H1 (cell line): Measurements from ENCODE around the gene RPUSD2. TPM values are rescaled to one million over a fixed set of nuclear protein-coding genes. Genes with fewer than 3 reads are reported as not detected.

Experiments used
- CTCF ChIA-PET: fragments of 300-600 bp; sonication (Branson Sonifier 250); formaldehyde crosslinking; loops from one replicate; lab custom pipeline; 2021; ENCODE audit not compliant: partially characterized antibody; lab: Charles Lee
- POLR2A ChIA-PET: fragments of 300-600 bp; sonication (Branson Sonifier 250); formaldehyde crosslinking; loops from one replicate; lab custom pipeline; 2021; ENCODE audit warnings: inconsistent platforms; ENCODE audit not compliant: partially characterized antibody; lab: Charles Lee
- DNase-seq, 2 experiments: peaks; one replicate each; pipeline versions ENCODE4 v3.0.0 to v3.0.0-alpha.2; 2010 to 2022; ENCODE audit warnings: low spot score in 2 of 2, low read depth in 1 of 2, mixed read lengths in 1 of 2
- FAIRE-seq: peaks from 2 replicates; lab custom pipeline; 2011; peaks lifted over from hg19 to GRCh38; lab: Jason Lieb, UNC
- H2AFZ ChIP-seq: 2 replicates; pipeline ENCODE4 v1.8.1; 2012; ENCODE audit warnings: low read length, inconsistent platforms
- H2AK5ac ChIP-seq: 2 replicates; pipeline ENCODE4 v1.6.1; 2013; ENCODE audit warnings: low read depth, low read length
- H2BK120ac ChIP-seq: replicated peaks from 2 replicates; pipeline ENCODE3; 2013; ENCODE audit warnings: low read depth, low read length, inconsistent platforms
- H2BK12ac ChIP-seq: 2 replicates; pipeline ENCODE4 v1.6.1; 2013; ENCODE audit warnings: low read depth, low read length
- H2BK15ac ChIP-seq: 2 replicates; pipeline ENCODE4 v1.6.1; 2013; ENCODE audit warnings: low read length
- H2BK20ac ChIP-seq: 2 replicates; pipeline ENCODE4 v1.6.1; 2013; ENCODE audit warnings: low read length
- H2BK5ac ChIP-seq: 2 replicates; pipeline ENCODE4 v1.6.1; 2013; ENCODE audit warnings: low read depth, low read length
- H3K14ac ChIP-seq: 2 replicates; pipeline ENCODE4 v1.6.1; 2013; ENCODE audit warnings: inconsistent platforms; ENCODE audit not compliant: insufficient read length
- H3K18ac ChIP-seq: 2 replicates; pipeline ENCODE4 v1.6.1; 2013; ENCODE audit warnings: low read length; ENCODE audit errors: extremely low read depth
- H3K23ac ChIP-seq: 2 replicates; pipeline ENCODE4 v1.6.1; 2013; ENCODE audit warnings: inconsistent platforms; ENCODE audit not compliant: insufficient read length
- H3K23me2 ChIP-seq: 2 replicates; pipeline ENCODE4 v1.6.1; 2013; ENCODE audit warnings: low read depth, low read length
- H3K27ac ChIP-seq: 2 replicates; pipeline ENCODE4 v1.6.1; 2011; ENCODE audit warnings: low read depth, low read length, inconsistent platforms
- H3K27me3 ChIP-seq, 4 experiments: replicated peaks in 1 of 4; 1 replicate in 1 of 4; 2 replicates in 3 of 4; pipeline versions ENCODE4 v1.6.1 to v1.8.1; 2011 to 2013; ENCODE audit warnings: low read length in 3 of 4, mild to moderate bottlenecking in 3 of 4, inconsistent platforms in 2 of 4, mixed read lengths in 2 of 4, moderate library complexity in 1 of 4; ENCODE audit not compliant: control insufficient read depth in 3 of 4, insufficient read depth in 3 of 4; ENCODE audit errors: extremely low read depth in 1 of 4
- H3K36me3 ChIP-seq, 4 experiments: 2 replicates each; pipeline versions ENCODE4 v1.6.1 to v1.8.1; 2011 to 2013; ENCODE audit warnings: mild to moderate bottlenecking in 4 of 4, low read length in 3 of 4, moderate library complexity in 2 of 4, control low read depth in 1 of 4, inconsistent platforms in 1 of 4; ENCODE audit not compliant: insufficient read depth in 4 of 4, control insufficient read depth in 2 of 4
- H3K4ac ChIP-seq: replicated peaks from 2 replicates; pipeline ENCODE3; 2013; ENCODE audit warnings: low read length, low read depth, mixed read lengths, inconsistent platforms; ENCODE audit not compliant: insufficient read length
- H3K4me1 ChIP-seq, 4 experiments: replicated peaks in 1 of 4; 1 replicate in 1 of 4; 2 replicates in 3 of 4; pipeline versions ENCODE4 v1.6.1 to v1.8.1; 2011 to 2013; ENCODE audit warnings: low read length in 3 of 4, inconsistent platforms in 2 of 4, mixed read lengths in 1 of 4; ENCODE audit not compliant: insufficient read depth in 4 of 4, control insufficient read depth in 3 of 4
- H3K4me2 ChIP-seq, 2 experiments: 2 replicates each; pipeline versions ENCODE4 v1.6.1 to v1.8.1; 2011 to 2013; ENCODE audit warnings: low read depth in 2 of 2, low read length in 2 of 2, control low read depth in 1 of 2, inconsistent platforms in 1 of 2, mild to moderate bottlenecking in 1 of 2; ENCODE audit not compliant: insufficient read depth in 1 of 2
- H3K4me3 ChIP-seq, 4 experiments: fragments of 200-600, 300-600 bp in 1 of 4; sonication (generic), shearing (Covaris generic), sonication (Bioruptor Twin) in 1 of 4; 2 replicates each; pipeline versions ENCODE4 v1.5.1 to v1.8.1; 2011 to 2016; ENCODE audit warnings: low read length in 4 of 4, low read depth in 3 of 4, control low read depth in 2 of 4, inconsistent platforms in 2 of 4, mild to moderate bottlenecking in 2 of 4, mixed read lengths in 1 of 4, moderate library complexity in 1 of 4; ENCODE audit not compliant: insufficient read depth in 2 of 4; ENCODE audit errors: extremely low read depth in 1 of 4
- H3K56ac ChIP-seq: replicated peaks from 2 replicates; pipeline ENCODE3; 2013; ENCODE audit warnings: low read depth, mild to moderate bottlenecking, mixed read lengths, low read length, inconsistent platforms; ENCODE audit not compliant: insufficient read length
- H3K79me1 ChIP-seq: 2 replicates; pipeline ENCODE4 v1.6.1; 2013; ENCODE audit warnings: low read depth, low read length, control low read depth
- H3K79me2 ChIP-seq, 2 experiments: 2 replicates each; pipeline versions ENCODE4 v1.6.1 to v1.8.1; 2012 to 2013; ENCODE audit warnings: low read length in 2 of 2, mild to moderate bottlenecking in 2 of 2, inconsistent platforms in 1 of 2; ENCODE audit not compliant: insufficient read depth in 2 of 2, control insufficient read depth in 1 of 2
- H3K9ac ChIP-seq, 4 experiments: replicated peaks in 1 of 4; 1 replicate in 1 of 4; 2 replicates in 3 of 4; pipeline versions ENCODE4 v1.6.1 to v1.8.1; 2011 to 2013; ENCODE audit warnings: low read depth in 3 of 4, low read length in 3 of 4, control low read depth in 2 of 4, mild to moderate bottlenecking in 2 of 4, moderate library complexity in 2 of 4, inconsistent platforms in 1 of 4; ENCODE audit errors: extremely low read depth in 1 of 4
- H3K9me3 ChIP-seq, 2 experiments: 2 replicates each; pipeline versions ENCODE4 v1.6.1 to v1.8.1; 2012 to 2013; ENCODE audit warnings: mild to moderate bottlenecking in 2 of 2, moderate library complexity in 2 of 2, control low read depth in 1 of 2, inconsistent platforms in 1 of 2, low read depth in 1 of 2, low read length in 1 of 2, mixed read lengths in 1 of 2; ENCODE audit not compliant: insufficient read depth in 2 of 2
- H4K20me1 ChIP-seq, 2 experiments: replicated peaks in 1 of 2; 2 replicates each; pipeline versions ENCODE3 to v1.8.1; 2011 to 2013; ENCODE audit warnings: inconsistent platforms in 2 of 2, low read length in 2 of 2, mild to moderate bottlenecking in 1 of 2; ENCODE audit not compliant: insufficient read depth in 2 of 2, control insufficient read depth in 1 of 2
- H4K5ac ChIP-seq: 2 replicates; pipeline ENCODE4 v1.6.1; 2013; ENCODE audit warnings: low read length, low read depth, mixed read lengths, inconsistent platforms; ENCODE audit not compliant: insufficient read length
- H4K8ac ChIP-seq: 2 replicates; pipeline ENCODE4 v1.8.0; 2013; ENCODE audit warnings: mild to moderate bottlenecking, moderate library complexity, low read length, inconsistent platforms; ENCODE audit not compliant: insufficient read depth; ENCODE audit errors: extremely low read depth
- H4K91ac ChIP-seq: replicated peaks from 2 replicates; pipeline ENCODE3; 2013; ENCODE audit warnings: low read length, mixed read lengths, inconsistent platforms; ENCODE audit not compliant: insufficient read length
- NANOG ChIP-seq: IDR thresholded peaks from 2 replicates; pipeline ENCODE4 v1.6.1; 2011; ENCODE audit warnings: low read length, low read depth, mild to moderate bottlenecking, inconsistent platforms; ENCODE audit not compliant: insufficient read depth, poor library complexity, severe bottlenecking
- POLR2A ChIP-seq, 2 experiments: IDR thresholded peaks; 1 replicate in 1 of 2; 2 replicates in 1 of 2; pipeline ENCODE4 v1.6.1; 2011; ENCODE audit warnings: low read depth in 2 of 2, low read length in 2 of 2, mild to moderate bottlenecking in 2 of 2; ENCODE audit errors: control extremely low read depth in 1 of 2
- RXRA ChIP-seq: IDR thresholded peaks from 2 replicates; pipeline ENCODE4 v1.6.1; 2011; ENCODE audit warnings: low read depth, mild to moderate bottlenecking, low read length, moderate library complexity; ENCODE audit not compliant: insufficient read depth
- TCF12 ChIP-seq: IDR thresholded peaks from 2 replicates; pipeline ENCODE4 v1.6.1; 2011; ENCODE audit warnings: low read depth, mild to moderate bottlenecking, low read length
- WGBS, 2 experiments: shearing (Covaris generic) in 1 of 2; methylation state at CpG; one replicate each; pipeline versions ENCODE4 v1.1.6 to v1.1.7; 2013 to 2015; ENCODE audit warnings: low lambda C conversion rate in 2 of 2, mixed read lengths in 2 of 2, inconsistent platforms in 1 of 2, low coverage in 1 of 2, missing lambda C conversion rate in 1 of 2; ENCODE audit not compliant: insufficient replicate concordance in 2 of 2, insufficient coverage in 1 of 2, insufficient read length in 1 of 2; ENCODE audit errors: extremely low coverage in 1 of 2, missing lambda C conversion rate in 1 of 2; 5-methylcytosine and 5-hydroxymethylcytosine counted together
- polyA plus RNA-seq, 7 experiments: library from polyadenylated mRNA; depleted of rRNA in 3 of 7; stranded (reverse) in 5 of 7; unstranded in 2 of 7; fragments of >200 nt in 5 of 7; fragments of 200-250 nt in 2 of 7; gene quantifications; 1 replicate in 5 of 7; 2 replicates in 1 of 7; 4 replicates in 1 of 7; pipeline versions ENCODE4 v1.2.1 to v1.2.3, GENCODE V29; 2011 to 2013; ENCODE audit warnings: missing spikeins in 2 of 7, mixed read lengths in 2 of 7
- total RNA-seq: library from RNA; stranded (reverse); fragmentation: NEBNext Ultra II Directional; extraction: Animal tissue kit (Norgen Biotek cat#: 25700); gene quantifications from 2 replicates; pipeline ENCODE4 v1.2.1, GENCODE V29; 2021
- TF ChIP-seq, protein P1 (sequence below): IDR thresholded peaks from 2 replicates; pipeline ENCODE4 v1.6.1; 2012; ENCODE audit warnings: inconsistent platforms

The RPUSD2 gene
- total and polyA plus RNA-seq, 2 of the 8 experiments (the other 6 are each of a cell fraction or from before 2014, with no cell fraction given): 14.5 to 28.5 TPM

DNA sequence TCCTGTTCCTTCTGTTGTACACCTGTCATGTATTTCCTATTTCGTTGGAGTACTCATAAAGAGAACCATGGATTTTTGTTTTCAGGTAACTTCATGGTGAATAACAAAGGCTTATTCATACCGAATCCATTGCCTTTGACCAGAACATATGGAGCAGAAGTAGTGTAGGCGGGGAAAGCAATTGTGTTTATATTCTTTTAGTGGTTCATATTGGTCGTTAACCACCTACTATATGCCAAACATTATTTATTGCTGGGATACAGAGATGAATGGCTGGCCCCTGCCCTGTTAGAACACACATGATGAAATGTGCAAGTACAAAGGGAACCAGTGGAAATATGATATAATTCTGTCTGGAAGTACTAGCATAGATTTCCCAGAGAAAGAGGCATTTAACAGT, 9.8 kb downstream of the RPUSD2 start:
- no peak overlapping the region for H3K9ac ChIP-seq
- ChIA-PET POLR2A (no interaction called here), CTCF (interaction anchor here (1.6 to 2.7 kb wide), 2 partner anchors 9 to 12 kb away, joined by 3 to 13 read pairs; no protein-coding TSS in a partner anchor)
- no peak overlapping the region for H4K8ac ChIP-seq
- DNase-seq (no peak), FAIRE-seq (no peak)
- H3K27me3 ChIP-seq: no peaks in the 10 kb centered on the region
- H2BK20ac ChIP-seq: no peak overlapping the region
- H3K36me3 ChIP-seq: peaks cover 2 to 10% (median 3%) of the 10 kb centered on the region in 4 experiments; a peak in 7 of 8 replicates
- no peak overlapping the region for H3K4me3 ChIP-seq
- no peak overlapping the region for H4K91ac ChIP-seq
- no peaks in the 10 kb centered on the region; the same call in 1 of the 2 replicates for H3K23me2 ChIP-seq
- no peaks in the 10 kb centered on the region for H3K79me1 ChIP-seq
- H2AK5ac ChIP-seq: no peak overlapping the region
- H3K23ac ChIP-seq: no peak overlapping the region
- no peak overlapping the region for H2AFZ ChIP-seq
- no peaks in the 10 kb centered on the region for H3K4me1 ChIP-seq
- no peak overlapping the region for H3K4ac ChIP-seq
- no peak overlapping the region for H3K56ac ChIP-seq
- WGBS, 2 experiments: 77% methylated on average over 4 of the region's 4 CpGs; no CpG with 5 or more reads in 1 of the 2 experiments
- no peak overlapping the region for H3K14ac ChIP-seq
- H2BK15ac ChIP-seq: no peak overlapping the region
- no peaks in the 10 kb centered on the region for H3K79me2 ChIP-seq
- H3K18ac ChIP-seq: no peak overlapping the region
- H2BK12ac ChIP-seq: no peak overlapping the region
- no peak overlapping the region for H2BK120ac ChIP-seq
- TF ChIP-seq NANOG (no peak), POLR2A (IDR thresholded peaks at IDR 0.05; ENCODE audit: control extremely low read depth in 1 of 2, low read depth in 2 of 2, low read length in 2 of 2) (no peak), TCF12 (no peak), RXRA (no peak)
- TF ChIP-seq, protein P1, sequence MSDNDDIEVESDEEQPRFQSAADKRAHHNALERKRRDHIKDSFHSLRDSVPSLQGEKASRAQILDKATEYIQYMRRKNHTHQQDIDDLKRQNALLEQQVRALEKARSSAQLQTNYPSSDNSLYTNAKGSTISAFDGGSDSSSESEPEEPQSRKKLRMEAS: no peak
- H3K27ac ChIP-seq: no peak overlapping the region
- H2BK5ac ChIP-seq: no peak overlapping the region
- H4K20me1 ChIP-seq: no peaks in the 10 kb centered on the region
- H3K9me3 ChIP-seq: no peaks in the 10 kb centered on the region
- H3K4me2 ChIP-seq: no peak overlapping the region
- H4K5ac ChIP-seq: no peak overlapping the region
